Activated CD4-positive, alpha-beta T cell treated with anti-CD3 and anti-CD28 coated beads, Interleukin-2, amount 50 U/mL, for 1 hour (primary cell): Measurements from ENCODE around the gene OTOR.

Source experiments
- DNase-seq: peaks from one replicate; pipeline ENCODE4 v3.0.0-alpha.2; 2020

Gene OTOR, protein sequence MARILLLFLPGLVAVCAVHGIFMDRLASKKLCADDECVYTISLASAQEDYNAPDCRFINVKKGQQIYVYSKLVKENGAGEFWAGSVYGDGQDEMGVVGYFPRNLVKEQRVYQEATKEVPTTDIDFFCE

DNA sequence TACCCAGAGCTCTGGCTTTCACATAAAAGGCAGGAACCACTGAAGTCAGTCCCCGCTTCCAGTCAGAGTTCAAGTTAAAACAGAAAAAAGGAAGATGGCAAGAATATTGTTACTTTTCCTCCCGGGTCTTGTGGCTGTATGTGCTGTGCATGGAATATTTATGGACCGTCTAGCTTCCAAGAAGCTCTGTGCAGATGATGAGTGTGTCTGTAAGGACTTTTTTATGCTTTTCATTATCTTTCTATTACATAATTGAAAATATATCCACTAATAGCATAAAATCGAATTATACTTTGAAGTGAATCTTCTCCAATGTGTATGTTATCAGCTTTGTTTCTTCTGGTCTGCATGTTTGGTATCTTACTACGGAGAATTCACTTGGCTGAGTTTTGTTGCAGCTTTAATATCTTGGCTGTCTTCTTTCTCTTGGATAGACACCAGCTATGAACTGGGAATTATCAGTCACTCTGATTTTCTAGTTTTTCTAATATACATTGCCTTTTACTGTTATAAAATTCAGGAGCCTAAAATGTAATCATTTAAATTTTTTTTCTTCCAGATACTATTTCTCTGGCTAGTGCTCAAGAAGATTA is at the start of gene OTOR:
Gene OTOR (plus strand): TSS at position 51 of the 593 bp plus-strand sequence. CDS start 44 bp downstream, at position 95.
- DNase-seq, result no peak

DNA sequence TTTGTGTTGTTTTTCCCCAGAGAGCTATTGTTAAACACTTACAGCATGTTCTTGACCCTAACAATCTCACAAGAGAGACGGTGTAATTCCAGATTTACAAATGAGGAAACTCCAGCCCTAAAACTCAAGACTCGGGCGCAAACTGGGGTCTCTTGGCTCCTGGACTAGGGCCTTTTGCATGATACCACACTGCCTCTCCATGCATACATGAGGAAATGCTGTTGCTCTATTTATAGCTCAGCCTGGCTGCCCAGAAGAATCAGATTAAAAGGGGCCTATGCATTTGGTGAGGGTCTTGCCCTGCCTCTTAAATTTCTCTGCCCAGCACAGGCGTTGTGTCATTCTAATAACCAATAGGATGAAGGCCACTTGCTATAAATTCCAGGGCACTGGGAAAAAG is 48.9 kb upstream of the OTOR start:
- no peak for DNase-seq

DNA sequence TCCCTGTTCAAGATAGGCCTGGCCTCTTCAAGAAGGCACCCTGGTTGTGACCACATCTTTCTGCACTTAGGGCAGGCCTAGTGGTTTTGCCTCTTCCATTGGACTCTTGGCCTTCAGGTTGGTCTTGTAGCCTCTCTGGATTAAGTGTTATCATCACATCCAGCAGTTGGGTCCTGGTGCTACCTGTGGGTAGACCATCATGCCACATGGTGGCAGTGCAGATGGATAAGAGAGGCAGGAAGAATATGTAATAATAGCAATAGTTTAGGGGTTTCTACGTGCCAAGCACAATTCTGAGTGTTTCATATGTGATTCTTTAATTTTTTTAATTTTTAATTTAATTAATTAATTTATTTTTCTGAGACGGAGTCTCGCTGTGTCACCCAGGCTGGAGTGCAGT is 46.9 kb upstream of the OTOR start:
- peak; percentile 20 for DNase-seq

DNA sequence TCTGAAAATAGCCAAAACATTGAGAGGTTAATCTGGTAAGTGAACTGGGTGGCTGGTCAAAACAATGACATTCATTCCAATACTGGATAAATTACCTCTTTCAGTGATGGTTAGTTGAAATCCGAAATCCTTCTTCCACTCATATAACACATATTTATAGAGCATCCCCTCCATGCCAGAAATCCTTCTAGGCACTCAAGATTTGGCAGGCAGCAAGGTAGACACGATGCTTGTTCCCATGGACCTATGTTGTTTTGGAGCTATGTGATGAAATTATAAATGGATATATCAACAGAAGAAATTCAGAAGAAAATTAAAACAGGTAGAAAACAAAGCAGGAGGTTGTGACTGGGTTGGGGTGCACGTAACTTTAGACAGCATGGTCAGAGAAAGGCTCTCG is 44.6 kb upstream of the OTOR start:
- DNase-seq, result no peak

DNA sequence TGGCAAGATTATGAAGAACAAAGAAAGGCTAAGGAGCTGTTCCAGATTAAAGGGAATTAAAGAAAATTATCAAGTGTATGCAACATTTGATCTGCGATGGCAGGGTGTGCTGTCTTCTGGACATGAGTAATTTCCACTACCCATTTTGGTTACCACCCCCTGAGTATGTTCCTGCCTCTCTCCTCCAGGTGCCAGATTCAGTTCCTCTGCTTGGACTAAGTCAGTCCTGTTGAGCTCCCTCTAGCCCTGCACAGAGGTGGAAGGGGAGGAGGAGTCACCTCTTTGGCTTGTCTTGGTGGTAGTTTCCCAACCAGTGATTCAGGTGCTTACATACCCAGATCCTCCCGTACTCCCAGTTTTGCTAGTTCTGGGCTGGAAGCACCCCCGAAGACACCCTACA is 40.5 kb upstream of the OTOR start:
- no peak for DNase-seq

DNA sequence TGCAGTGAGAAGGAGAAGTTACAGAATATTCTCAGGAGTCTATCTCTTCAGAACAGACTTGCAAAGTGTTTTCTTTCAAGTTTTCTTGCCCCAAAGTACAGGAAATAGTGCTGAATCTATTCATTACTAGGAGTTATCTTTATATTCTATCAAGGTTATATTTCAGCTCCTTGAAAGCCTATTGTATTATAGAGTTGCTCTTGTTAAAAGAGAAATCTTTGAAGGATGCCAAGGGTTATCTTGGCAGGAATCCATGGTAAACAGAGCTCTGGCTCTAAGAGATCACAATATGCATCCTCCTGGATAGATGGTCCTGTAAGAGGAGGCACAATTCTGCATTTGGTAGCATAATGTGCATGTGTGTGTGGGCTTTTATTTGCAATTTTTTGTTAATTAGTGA is 39.6 kb upstream of the OTOR start:
- DNase-seq, result no peak

DNA sequence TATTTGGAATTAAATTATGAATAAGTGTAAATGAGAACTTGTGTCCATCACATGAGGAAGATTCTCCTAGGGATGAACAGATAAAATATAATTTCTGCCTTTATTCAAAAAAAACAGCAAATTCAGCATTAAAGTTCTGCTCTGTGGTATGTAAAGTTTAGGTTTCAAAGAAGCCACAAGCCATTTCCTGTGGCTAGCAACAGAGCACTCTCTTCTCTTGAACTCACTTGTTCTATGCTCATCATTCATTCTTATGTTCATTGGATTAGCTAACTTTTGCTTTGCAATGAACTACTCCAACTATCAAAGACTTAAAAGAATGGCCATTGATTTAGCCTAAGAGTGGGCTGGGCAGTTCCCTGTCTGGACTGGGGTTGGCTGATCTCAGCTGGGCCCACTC is 39.1 kb upstream of the OTOR start:
- no peak for DNase-seq

DNA sequence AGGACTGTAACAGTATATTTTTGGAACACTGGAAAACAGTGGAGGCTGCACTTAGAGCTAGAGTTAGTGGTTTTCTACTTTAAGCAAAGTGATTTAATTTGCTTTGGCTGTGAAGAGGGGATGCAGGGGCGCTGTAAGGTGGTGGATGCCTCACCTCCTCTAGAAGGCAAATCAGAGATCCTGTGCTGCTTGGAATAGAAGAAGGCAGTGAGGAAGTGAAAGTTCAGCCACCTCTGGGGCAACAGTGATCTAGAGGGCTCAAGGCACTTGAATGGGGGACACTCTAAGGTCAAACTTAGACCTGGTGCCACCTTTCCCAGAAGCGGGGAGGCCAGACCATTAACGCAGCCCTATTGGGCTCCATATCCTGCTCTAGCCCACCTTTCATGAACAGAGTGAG is 37.4 kb upstream of the OTOR start:
- DNase-seq, result no peak

DNA sequence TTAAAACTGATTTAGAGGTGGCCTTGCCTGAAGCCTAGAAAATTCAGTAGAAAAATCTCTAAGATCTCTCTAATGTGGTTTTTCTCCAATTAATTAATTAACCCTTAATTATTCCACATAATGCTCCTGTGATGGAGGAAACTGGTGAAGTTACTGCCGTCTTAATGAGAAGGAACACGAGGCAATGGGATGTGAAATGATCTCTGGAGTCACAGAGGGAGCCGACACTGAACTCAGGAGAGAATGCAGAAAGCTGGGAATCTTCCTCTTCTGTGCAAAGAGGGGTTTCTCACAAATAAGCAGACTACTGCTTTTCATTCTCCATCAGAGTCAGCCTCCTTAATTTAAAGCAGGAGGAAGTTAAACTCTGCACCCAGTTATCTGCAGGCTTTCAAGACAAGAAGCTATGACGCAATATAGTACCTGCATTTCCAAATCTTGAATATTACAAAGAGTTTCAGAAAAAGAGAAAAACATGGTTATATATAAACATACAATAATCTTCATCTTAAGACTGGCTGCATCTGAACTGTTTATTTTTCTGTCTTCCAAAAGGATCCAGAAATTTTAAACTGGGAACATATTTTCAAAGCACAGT is 36.4 kb upstream of the OTOR start:
- no peak for DNase-seq

DNA sequence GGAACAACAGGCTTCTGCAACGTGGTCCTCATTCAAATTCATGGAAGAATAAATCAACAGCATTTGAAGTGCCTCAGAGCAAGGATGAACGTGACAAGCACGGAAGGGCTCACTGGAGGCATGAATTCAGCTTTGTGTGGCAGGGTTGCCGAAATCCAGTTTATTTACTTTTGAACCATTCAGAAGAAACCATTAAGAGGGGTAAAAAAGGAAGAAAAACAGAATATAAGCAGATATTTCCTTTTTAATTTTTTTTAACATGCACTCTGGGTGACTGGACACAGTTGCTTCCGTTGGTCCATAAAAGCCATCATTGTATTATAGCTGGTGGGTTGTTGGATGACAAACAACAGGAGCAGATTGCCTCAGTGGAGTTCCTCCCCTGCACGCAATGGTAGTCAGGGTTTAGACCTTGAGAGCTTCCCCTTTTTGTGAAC is 35.6 kb upstream of the OTOR start:
- no peak for DNase-seq

DNA sequence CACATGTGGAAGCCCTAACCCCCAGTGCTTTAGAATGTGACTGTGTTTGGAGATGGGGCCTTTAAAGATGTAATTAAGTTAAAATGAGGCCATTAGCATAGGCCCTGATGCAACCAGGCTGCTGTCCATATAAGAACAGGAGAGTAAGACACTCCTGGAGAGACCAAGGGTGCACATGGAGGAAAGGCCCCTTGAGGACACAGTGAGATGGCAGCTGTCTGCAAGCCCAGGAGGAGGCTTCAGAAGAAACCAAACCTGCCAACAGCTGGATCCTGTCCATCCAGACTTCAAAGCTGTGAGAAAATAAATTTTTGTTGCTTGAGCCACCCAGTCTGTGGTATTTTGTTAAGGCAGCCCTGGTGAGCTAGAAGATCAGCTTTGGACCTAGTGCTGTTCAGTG is 35.1 kb upstream of the OTOR start:
- no peak for DNase-seq

DNA sequence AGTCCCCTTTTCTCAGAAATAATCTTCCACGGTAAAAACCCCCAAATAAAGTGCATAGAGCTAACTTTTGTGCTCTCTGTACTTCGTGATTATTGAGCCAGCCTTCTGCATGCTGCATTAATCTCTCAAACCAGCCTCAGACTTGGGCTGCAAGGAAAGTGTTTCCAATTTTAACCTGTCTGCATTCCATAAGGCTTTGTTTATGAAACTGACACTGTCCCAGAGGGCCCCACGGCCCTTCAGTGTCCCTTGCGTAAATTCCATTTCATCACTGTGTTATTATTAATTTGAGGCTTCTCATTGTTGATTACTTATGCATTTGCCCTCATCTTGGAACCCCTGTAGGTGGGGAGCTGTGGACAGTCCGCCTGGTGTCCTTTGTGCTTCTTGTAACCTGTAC is 33.9 kb upstream of the OTOR start:
- DNase-seq, result no peak

DNA sequence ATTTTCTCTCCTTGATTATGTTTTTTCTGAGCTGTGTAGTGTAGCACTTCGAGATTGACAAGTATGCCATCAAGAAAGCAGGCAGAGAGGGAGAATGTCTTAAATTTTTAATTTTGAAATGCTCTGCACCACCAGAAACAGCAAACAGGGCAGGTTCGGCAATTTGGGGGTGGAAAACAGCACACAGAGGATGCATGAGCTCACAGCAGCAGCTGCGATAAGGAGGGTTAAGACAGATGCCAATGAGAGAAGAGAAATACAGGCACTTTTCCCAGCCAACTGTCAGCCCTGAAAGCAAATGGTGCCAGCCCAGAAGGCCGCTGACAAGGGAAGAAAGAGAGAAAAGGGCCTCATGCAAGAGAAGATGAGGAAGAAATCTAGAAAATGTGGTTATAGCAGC is 33.4 kb upstream of the OTOR start:
- no peak for DNase-seq

DNA sequence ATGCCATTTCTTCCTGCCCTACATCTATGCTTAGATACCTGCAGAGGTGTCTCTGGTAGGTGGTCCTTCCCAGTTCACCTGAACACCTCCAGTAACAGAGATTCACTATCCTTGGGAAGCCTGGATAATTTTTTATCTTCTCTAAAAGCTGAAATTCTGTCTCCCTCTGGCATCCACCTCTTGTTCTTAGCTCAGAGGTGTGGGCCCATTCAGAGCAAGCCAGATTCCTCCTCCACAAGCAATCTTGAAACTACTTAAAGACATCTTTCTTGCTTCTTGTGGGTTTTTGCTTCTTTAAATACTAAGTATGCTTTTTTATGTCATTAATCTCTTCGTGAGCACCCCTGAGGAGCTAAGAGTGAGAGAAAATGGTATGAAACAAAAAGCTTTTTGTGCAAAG is 28.7 kb upstream of the OTOR start:
- DNase-seq, result no peak

DNA sequence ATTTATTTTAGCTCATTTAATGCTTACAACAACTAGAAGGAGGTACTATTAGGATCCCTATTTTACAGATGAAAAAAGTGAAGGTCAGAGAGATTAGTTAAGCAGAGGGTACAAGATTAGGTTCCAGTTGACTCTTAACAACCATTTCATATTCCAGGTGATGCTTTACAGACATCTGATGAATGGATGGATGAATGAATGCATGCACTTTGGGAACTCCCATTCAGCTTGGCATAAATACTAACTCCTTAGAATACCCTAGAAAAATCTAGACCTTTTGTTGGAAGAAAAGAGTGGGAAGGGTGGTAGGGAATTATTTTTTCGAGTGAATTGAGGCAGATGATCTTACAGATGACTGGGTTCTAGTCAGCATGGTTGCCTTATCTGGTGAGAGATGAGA is 19.1 kb upstream of the OTOR start:
- DNase-seq, result no peak

DNA sequence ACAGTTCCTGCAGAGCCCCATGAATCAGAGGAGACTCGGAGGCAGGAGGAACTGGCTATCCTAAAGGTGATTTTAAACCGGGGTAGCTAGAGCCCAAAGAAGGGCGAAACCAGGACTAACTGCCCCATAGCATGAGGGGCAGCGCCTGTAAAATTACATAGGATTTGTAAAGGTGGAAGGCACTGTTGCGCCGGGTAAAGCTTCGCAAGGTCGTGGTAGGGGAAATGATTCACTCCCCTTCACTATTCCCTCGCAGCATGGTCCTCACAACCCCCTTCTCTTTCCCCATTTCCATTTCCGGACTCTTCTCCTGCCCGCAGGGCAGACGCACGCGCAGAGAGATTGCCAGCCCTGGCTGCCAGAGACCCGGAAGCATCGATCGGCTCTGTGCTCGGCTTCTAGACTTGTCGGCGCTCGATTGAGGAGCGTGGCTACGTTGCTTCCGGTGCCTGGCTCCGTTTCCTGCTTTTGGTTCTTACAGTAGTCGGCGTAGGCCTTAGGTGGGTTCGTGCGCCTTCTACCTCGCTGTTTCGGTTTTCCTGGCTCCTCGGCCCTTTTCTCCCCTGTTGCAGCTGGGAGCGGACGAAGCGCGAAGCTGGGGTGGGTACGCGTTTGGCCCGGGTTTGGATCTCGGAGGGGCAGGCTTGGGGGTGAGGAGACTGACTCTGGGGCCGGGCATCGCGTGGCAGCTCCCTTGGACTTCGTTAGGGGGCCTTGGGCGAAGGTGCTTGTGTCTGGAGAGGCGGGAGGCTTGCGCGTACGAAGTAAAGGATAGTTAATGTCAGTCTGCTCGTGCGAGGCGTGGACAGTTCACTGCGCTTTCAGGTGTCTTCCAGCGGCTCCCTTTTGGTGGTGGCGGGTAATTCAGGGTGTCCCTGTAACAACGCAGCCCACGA is 18.3 kb upstream of the OTOR start, which contains the start of gene SNRPB2:
Gene SNRPB2 (plus strand): TSS at position 462 of the 896 bp plus-strand sequence. CDS start 1,677 bp downstream, outside the sequence.
- peak; percentile 87 for DNase-seq

DNA sequence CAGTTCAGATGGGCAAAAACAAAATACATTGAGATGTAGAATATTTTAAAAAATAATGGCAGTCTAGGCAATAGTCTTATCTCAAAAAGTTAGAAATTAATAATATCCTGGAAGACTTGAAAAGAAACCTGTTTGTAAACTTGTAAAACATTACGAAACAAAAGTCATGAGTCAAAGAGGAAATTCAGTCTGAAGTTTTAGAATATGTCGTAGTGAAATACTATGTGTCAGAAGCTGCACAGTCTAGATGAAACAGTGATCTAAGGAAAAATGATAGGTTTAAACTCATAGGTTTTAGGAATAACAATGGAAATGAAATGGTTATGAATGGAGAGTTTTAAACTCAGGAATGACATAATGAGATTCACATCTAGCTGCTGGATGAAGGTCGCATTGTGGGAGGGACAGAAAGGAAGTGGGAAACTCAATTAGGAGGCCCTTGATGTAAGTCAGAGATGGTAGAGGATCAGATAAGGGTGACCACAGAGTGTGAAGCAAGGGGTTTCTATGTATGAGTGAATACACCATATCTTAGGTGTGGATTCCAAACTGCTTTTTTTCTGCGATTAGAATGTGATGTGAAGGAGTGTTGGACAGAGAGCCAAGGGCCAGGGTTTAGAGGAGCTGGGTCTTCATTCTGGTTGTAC is 15.5 kb upstream of the OTOR start:
- no peak for DNase-seq

DNA sequence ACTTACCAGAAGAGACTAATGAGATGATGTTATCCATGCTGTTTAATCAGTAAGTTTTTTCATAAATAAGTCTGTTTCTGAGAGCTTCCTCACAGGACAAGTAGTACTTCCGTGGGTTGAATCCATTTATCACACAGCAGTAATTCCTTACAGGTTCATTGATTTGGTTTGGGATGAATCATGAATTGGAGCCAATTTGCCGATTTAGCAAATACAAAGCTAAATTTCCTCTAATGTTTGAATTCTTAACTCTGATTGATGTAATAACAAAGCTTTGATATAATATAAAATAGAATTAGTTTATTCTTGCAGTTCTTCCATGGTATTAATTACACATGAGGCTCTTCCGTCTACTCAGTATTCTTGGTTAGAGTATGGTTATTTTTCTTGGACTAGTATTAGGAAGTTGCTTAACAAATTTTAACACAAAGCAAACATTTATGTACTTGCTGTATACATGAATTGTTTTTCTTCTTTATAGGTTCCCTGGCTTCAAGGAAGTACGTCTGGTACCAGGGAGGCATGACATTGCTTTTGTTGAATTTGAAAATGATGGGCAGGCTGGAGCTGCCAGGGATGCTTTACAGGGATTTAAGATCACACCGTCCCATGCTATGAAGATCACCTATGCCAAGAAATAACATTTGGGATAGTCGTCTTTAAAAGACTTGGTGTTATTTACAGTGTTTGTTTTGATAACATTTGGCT is 7.6 kb upstream of the OTOR start:
- no peak for DNase-seq

DNA sequence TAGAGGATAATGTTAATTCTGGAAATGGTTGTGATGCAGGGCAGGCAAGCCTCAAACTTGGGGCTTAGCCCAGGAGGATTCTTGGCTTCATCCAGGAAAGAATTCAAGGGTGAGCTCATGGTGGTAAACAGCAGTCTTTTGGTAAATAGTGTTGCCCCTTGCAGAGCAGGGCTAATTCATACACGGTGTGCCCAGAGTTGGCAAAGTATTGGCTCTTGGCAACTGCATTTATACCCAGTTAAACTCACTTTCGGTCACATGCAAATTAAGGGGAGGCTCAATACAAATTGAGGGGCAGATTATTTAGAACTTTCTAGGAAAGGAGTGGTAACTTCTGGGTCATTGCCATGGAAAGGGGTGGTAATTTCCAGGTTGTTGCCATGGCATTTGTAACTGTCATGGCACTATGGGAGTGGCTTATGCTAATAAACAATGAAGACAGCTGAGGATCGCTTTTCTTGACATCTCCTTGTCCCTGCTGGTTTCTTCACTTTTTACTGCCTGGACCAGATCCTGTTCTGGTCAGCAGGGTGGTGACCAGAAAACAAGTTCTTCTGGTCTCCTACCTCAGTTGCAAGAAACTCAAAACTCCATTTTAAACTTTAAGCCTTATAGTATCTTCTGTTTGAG is 3.9 kb upstream of the OTOR start:
- no peak for DNase-seq

DNA sequence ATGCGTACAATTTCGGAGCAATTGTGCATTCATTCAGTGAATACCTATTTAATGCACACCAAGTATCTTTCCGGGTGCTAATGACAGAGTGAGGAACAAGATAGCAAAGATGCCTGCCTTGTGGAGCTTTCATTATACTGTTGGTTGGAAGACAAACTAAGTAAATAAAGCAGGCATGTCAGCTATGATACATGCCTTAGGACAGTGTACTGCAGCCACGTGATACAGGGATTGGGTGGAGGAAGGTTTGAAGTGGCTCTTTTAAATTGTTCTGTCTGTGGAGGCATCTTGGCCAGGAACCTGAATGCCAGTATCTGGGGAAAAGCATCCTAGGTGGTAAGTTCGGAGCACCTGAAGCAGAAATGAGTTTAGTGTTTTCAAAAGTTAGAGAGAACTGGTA is 3.0 kb upstream of the OTOR start:
- DNase-seq, result no peak

DNA sequence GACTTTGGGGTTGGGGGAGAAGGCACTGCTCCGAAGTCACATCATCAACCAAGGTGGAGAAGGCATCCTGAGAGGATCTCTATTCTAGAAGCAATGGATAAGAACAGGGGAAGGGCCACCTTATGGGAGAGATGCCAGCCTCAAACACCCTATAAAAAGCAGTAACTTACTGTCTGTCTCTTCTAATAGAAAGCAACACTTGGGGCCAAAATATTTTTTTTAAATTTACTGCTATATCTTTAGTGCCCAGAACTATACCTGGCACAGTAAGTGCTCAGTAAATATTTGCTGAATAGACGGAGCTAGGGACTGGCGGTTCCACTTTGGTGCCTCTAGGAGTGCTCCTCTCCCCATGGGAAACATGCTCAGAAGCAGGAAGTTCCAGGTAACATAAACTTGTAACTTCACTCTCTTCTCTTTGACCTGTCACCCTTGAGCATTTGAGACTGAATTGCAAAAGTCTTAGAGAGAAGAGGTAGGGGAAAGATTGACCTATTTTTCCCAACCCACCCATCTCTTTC is 807 bp upstream of the OTOR start:
- no peak for DNase-seq

DNA sequence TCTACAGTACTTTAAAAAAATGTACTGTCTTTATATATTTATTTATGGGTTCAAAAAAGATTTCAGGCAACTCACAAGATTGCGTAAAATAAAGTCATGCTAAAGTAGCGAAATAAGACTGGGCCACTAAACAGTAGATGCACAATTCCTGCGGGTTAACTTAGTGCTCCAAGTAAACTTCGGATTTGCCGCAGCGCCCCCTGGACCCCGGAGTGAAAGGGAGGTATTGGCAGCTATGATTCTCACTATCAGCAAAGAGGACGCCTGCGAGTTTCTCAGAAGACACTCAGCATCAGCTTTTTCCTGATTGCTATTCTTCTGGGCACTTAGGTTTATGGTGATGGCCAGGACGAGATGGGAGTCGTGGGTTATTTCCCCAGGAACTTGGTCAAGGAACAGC is 1.4 kb downstream of the OTOR start:
- no peak for DNase-seq
